Measurements from ENCODE around the gene SALL2.

GRCh38 chr14:21523203-21523602 is 2.9 kb downstream of the SALL2 start:
- TF ChIP-seq CTCF (IDR thresholded peaks at IDR 0.05; ENCODE audit: insufficient read depth, low read length) (no peak), POLR2AphosphoS5 (IDR thresholded peaks at IDR 0.05; ENCODE audit: low read depth) (no peak), REST (IDR thresholded peaks at IDR 0.05; ENCODE audit: insufficient replicate concordance, low read depth) (no peak), GABPA (IDR thresholded peaks at IDR 0.05; ENCODE audit: low read depth) (no peak)

Data from HL-60 (cell line).